NCI-H524 treated with DMSO at 0.1 percent for 48 hours (cell line): ENCODE measurements around the gene EHF.
"Not testable (repeated sequence)": the region's sequence is repeated elsewhere in the genome, so short reads cannot be mapped to it uniquely, and the experiment has no call there.

Experiments
- DNase-seq: peaks from one replicate; lab custom pipeline; 2025; lab: John Stamatoyannopoulos, UW

Gene EHF

GRCh38 chr11:34671117-34671516 lies 50.2 kb downstream of the EHF start:
- no peak for DNase-seq

GRCh38 chr11:34671946-34672345 lies 51.1 kb downstream of the EHF start:
- no peak for DNase-seq

- no peak for DNase-seq
These were observed 53.1 kb downstream of the EHF start for GRCh38 chr11:34674038-34674437.

- no peak for DNase-seq
These were observed 55.3 kb downstream of the EHF start for GRCh38 chr11:34676227-34676626.

GRCh38 chr11:34679681-34680080 lies 58.8 kb downstream of the EHF start:
- no peak for DNase-seq

DNA sequence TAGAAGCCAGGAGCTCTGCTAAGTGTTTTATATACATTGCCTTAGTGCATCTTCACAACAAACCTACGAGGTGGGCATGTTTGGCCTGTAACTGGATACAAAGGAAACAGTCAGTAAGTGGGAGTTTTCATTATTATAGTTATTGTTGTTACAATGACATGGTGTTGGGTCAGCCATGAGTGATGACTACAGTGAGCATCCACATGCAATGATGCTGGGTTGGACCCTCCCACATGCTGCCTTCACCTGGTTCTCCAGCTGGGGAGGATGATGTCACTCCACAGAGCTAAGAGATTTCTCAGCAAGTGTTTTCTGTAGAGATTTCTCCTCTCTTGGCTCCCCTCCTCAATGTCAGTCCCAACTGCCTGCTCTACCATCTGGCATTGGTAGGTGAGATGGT lies 59.3 kb downstream of the EHF start:
- no peak for DNase-seq

- DNase-seq = no peak
These were observed 60.2 kb downstream of the EHF start for GRCh38 chr11:34680918-34681586.

DNA sequence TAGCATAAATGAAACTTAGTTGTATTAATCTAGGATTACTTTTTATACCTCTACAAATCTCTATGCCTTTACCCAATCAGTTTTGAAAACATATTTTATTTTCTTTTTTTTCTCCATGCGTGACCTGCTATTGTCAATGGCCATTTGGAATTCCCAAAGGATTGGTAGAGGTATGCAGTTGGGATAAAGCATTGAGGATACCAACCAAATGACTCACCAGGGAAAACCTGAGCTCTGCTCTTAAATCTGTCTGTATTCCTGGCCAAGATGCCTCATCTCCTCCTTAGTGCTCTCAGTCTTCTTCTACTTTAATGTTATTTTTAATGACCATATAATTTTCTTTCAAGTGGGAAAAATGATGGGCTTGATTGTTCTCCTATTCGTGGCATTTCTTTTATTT lies 61.9 kb downstream of the EHF start:
- DNase-seq = no peak

GRCh38 chr11:34683396-34683795 lies 62.5 kb downstream of the EHF start:
- DNase-seq = no peak

DNA sequence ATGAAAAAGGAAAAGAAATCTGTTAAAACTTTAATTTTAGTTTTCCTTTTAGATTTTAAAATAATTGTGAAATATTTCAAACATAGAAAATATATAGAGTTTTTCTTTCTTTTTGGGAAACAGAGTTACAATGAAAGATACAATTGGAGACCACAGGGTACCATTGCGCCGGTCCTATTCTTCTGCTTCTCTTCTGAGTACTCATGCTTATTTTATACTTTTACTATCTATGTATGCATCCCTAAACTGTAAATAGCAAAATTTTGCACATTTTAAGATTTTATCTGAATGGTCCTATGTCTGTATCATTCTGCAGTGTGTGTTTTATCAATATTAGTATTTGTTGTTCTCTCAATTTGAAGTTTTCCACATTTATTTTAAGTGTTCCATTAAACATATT lies 65.0 kb downstream of the EHF start:
- DNase-seq = no peak

DNA sequence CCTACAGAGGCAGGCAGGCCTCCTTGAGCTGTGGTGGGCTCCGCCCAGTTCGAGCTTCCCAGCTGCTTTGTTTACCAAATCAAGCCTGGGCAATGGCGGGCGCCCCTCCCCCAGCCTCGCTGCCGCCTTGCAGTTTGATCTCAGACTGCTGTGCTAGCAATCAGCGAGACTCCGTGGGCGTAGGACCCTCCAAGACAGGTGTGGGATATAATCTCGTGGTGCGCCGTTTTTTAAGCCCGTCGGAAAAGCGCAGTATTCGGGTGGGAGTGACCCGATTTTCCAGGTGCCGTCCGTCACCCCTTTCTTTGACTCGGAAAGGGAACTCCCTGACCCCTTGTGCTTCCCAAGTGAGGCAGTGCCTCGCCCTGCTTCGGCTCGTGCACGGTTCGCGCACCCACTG lies 71.4 kb downstream of the EHF start:
- not testable (repeated sequence) for DNase-seq

- DNase-seq = no peak
These were observed 76.0 kb downstream of the EHF start for GRCh38 chr11:34696862-34697261.

DNA sequence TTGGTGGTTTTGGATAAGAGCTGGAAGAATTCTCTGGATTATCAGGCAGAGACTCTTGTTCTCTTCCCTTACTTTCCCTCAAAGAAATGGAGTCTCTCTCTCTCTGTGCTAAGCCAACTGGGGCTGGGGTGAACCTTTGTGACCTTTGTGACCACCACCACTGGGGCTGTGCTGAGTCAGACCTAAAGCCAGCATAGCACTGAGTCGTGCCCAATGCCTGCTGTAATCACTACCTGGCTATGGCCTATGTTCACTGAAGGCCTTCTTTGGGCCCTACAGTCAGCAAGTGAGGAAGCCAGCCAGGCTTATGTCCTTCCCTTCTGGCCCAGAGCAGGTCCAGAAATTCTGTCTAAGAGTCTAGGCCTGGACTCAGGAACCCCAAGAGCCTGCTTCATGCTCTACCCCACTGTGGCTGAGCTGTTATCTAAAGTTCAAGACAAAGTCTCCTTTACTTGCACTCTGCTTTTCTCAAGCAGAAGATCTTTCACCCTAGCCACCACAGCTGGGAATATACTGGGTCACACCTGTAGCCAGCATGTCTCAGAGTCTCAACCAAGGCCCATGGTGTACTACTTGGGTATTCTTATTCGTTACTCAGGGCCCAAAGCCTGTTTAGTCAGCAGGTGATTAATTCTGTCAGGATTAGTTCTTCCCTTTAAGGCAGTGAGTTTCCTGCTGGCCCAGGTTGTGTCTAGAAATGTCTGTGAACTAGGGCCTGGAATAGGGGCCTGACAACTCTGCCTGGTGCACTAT lies 86.0 kb downstream of the EHF start:
- no peak for DNase-seq

DNA sequence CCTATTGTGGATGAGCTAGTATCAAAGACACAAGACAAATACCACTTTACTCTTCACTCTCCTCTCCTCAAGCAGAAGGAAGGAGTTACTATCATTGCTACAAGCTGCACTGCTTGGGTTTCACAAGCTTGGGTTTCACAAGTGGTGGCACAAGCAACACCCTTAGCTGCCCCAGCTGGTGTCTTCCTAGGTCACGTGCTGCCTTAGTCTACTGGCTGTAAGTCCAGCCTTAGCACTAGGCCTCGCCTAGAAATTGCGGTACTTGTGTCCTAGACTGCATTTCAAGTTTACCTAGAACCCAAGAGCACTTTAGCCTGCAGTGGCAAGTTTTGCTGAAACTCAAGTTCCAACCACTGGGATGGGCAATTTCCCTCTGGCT lies 86.6 kb downstream of the EHF start:
- no peak for DNase-seq
